HepG2 (cell line): Measurements from ENCODE around the gene PCGF6. TPM values are rescaled to one million over a fixed set of nuclear protein-coding genes. Genes with fewer than 3 reads are reported as not detected.

Experiments
- ATAC-seq: fragments of 200-7000 bp; cut with Tn5 transposase; 3 replicates; pipeline ENCODE4 v1.9.1; 2020; ENCODE audit warnings: mild to moderate bottlenecking, moderate library complexity
- BruUV-seq: library from RNA; stranded (reverse); fragments of 400-500 nt; replicated peaks from 2 replicates; lab custom pipeline; 2021; lab: Mats Ljungman, UMichigan
- CTCF ChIA-PET: fragments of 300-600 bp; formaldehyde crosslinking; extraction: SDS; loops from one replicate; lab custom pipeline; 2021; ENCODE audit warnings: low total read pairs, inconsistent platforms, low intra/inter-chr PET ratio; lab: Yijun Ruan, JAX
- POLR2A ChIA-PET: fragments of 350-600 bp; sonication (Branson Sonifier 250); formaldehyde crosslinking; loops from one replicate; lab custom pipeline; 2020; ENCODE audit warnings: antibody characterized with exemption, inconsistent platforms; lab: Yijun Ruan, JAX
- DNase-seq: peaks from one replicate; pipeline ENCODE4 v3.0.0-alpha.2; 2015; ENCODE audit warnings: low spot score
- FAIRE-seq: peaks from 3 replicates; lab custom pipeline; 2011; peaks lifted over from hg19 to GRCh38; lab: Jason Lieb, UNC
- H2AFZ ChIP-seq: one replicate; pipeline ENCODE4 v1.6.1; 2011; ENCODE audit warnings: low read length, inconsistent platforms
- H3K27ac ChIP-seq: fragments of 300-600 bp; 3 replicates; pipeline ENCODE4 v1.8.0; 2011; ENCODE audit warnings: mixed run types, mild to moderate bottlenecking, mixed read lengths, low read length, inconsistent platforms; ENCODE audit not compliant: insufficient read depth; ENCODE audit errors: extremely low read length
- H3K27me3 ChIP-seq, 2 experiments: fragments of 200-600 bp in 1 of 2; 2 replicates in 1 of 2; 3 replicates in 1 of 2; pipeline versions ENCODE4 v1.6.0 to v1.8.0; 2011; ENCODE audit warnings: low read length in 2 of 2, mild to moderate bottlenecking in 2 of 2, moderate library complexity in 2 of 2, inconsistent platforms in 1 of 2; ENCODE audit not compliant: insufficient read depth in 2 of 2, control insufficient read depth in 1 of 2
- H3K36me3 ChIP-seq, 2 experiments: fragments of 200-600 bp in 1 of 2; replicated peaks in 1 of 2; 2 replicates in 1 of 2; 3 replicates in 1 of 2; pipeline versions ENCODE4 v1.5.1 to v1.8.0; 2011; ENCODE audit warnings: low read length in 2 of 2, inconsistent platforms in 1 of 2; ENCODE audit not compliant: insufficient read depth in 2 of 2, control insufficient read depth in 1 of 2
- H3K4me1 ChIP-seq: 2 replicates; pipeline ENCODE4 v1.5.1; 2012; ENCODE audit warnings: low read length, inconsistent platforms; ENCODE audit not compliant: insufficient read depth
- H3K4me2 ChIP-seq: 2 replicates; pipeline ENCODE4 v1.6.0; 2011; ENCODE audit warnings: low read depth, low read length, inconsistent platforms
- H3K4me3 ChIP-seq, 3 experiments: fragments of 200-600 bp in 1 of 3; sonication (generic), shearing (Covaris generic) in 1 of 3; replicated peaks in 1 of 3; 2 replicates each; pipeline ENCODE4 v1.5.1; 2011 to 2016; ENCODE audit warnings: low read length in 3 of 3, inconsistent platforms in 2 of 3, low read depth in 2 of 3, mild to moderate bottlenecking in 2 of 3, control low read depth in 1 of 3, mixed read lengths in 1 of 3; ENCODE audit not compliant: insufficient read depth in 1 of 3
- H3K79me2 ChIP-seq: one replicate; pipeline ENCODE4 v1.6.1; 2011; ENCODE audit warnings: low read length, inconsistent platforms; ENCODE audit not compliant: insufficient read depth
- H3K9ac ChIP-seq: 2 replicates; pipeline ENCODE4 v1.6.0; 2011; ENCODE audit warnings: mild to moderate bottlenecking, low read depth, low read length, inconsistent platforms; ENCODE audit not compliant: insufficient read depth
- H3K9me3 ChIP-seq: 2 replicates; pipeline ENCODE4 v1.5.1; 2012; ENCODE audit warnings: mild to moderate bottlenecking, low read length
- H4K20me1 ChIP-seq: 2 replicates; pipeline ENCODE4 v1.6.0; 2011; ENCODE audit warnings: inconsistent platforms, mild to moderate bottlenecking, low read length, moderate library complexity; ENCODE audit not compliant: insufficient read depth
- NFYC ChIP-seq: IDR thresholded peaks from 2 replicates; pipeline ENCODE4 v1.6.1; 2016; ENCODE audit warnings: missing genetic modification reagents, missing compliant biosample characterization
- PITX1 ChIP-seq: sonication (generic); formaldehyde crosslinking; IDR thresholded peaks from 2 replicates; pipeline ENCODE4 v1.5.1; 2020; ENCODE audit warnings: mild to moderate bottlenecking, missing genetic modification reagents
- POLR2G ChIP-seq: fragments of 200-400 bp; formaldehyde crosslinking; IDR thresholded peaks from 2 replicates; pipeline ENCODE4 v1.6.1; 2018; ENCODE audit warnings: mild to moderate bottlenecking, low read depth, low read length, moderate library complexity
- RCOR2 ChIP-seq: IDR thresholded peaks from 2 replicates; pipeline ENCODE4 v1.6.1; 2016; ENCODE audit warnings: missing biosample characterization, missing genetic modification reagents
- SAP130 ChIP-seq: IDR thresholded peaks from 2 replicates; pipeline ENCODE4 v1.6.1; 2016; ENCODE audit warnings: low read depth
- SIX4 ChIP-seq: sonication (generic); formaldehyde crosslinking; IDR thresholded peaks from 2 replicates; pipeline ENCODE4 v1.4.0; 2020; ENCODE audit warnings: missing genetic modification reagents
- TBX3 ChIP-seq: fragments of 450-650 bp; IDR thresholded peaks from 2 replicates; pipeline ENCODE4 v1.6.1; 2017; ENCODE audit warnings: antibody characterized with exemption, mild to moderate bottlenecking, inconsistent platforms, borderline replicate concordance
- ZBTB42 ChIP-seq: sonication (generic); formaldehyde crosslinking; IDR thresholded peaks from 2 replicates; pipeline ENCODE4 v1.5.0; 2020; ENCODE audit warnings: mild to moderate bottlenecking, missing genetic modification reagents
- ZEB1 ChIP-seq: IDR thresholded peaks from 2 replicates; pipeline ENCODE4 v1.6.1; 2012; ENCODE audit warnings: mild to moderate bottlenecking, low read depth, inconsistent platforms; ENCODE audit not compliant: insufficient replicate concordance
- ZMYM3 ChIP-seq: sonication (generic); formaldehyde crosslinking; IDR thresholded peaks from 2 replicates; pipeline ENCODE4 v1.5.1; 2020; ENCODE audit warnings: mild to moderate bottlenecking, missing genetic modification reagents
- ZNF17 ChIP-seq: sonication (generic); formaldehyde crosslinking; IDR thresholded peaks from 2 replicates; pipeline ENCODE4 v1.5.0; 2020; ENCODE audit warnings: mild to moderate bottlenecking, missing genetic modification reagents
- ZNF33B ChIP-seq: sonication (generic); formaldehyde crosslinking; IDR thresholded peaks from 2 replicates; pipeline ENCODE4 v1.5.1; 2020; ENCODE audit warnings: mild to moderate bottlenecking, missing genetic modification reagents
- WGBS: methylation state at CpG from one replicate; pipeline ENCODE4 v1.1.6; 2017; ENCODE audit warnings: low lambda C conversion rate; 5-methylcytosine and 5-hydroxymethylcytosine counted together
- in situ Hi-C: cut with HindIII; loops from 2 replicates; pipeline ENCODE4 v1.10.0; 2017; ENCODE audit warnings: low pct_unique_long_range_greater_than_20kb; ENCODE audit not compliant: extremely low pct_ligation_motif_present
- intact Hi-C: fragments of 100-400 bp; cut with micrococcal nuclease; formaldehyde crosslinking; loops from one replicate; pipeline ENCODE4 v1.10.0; 2022; ENCODE audit not compliant: unreplicated experiment
- polyA plus RNA-seq, 8 experiments: library from polyadenylated mRNA; depleted of rRNA in 3 of 8; stranded (reverse) in 7 of 8; unstranded in 1 of 8; fragments of >200 nt; fragmentation: Illumina TruSeq in 4 of 8; extraction: Trizol in 4 of 8; gene quantifications; 2 replicates each; pipeline versions ENCODE4 v1.2.1 to v1.2.3, GENCODE V29; 2011 to 2016; ENCODE audit warnings: low read depth in 4 of 8, missing spikeins in 1 of 8, mixed read lengths in 1 of 8; ENCODE audit not compliant: insufficient read depth in 1 of 8
- total RNA-seq, 5 experiments: library from RNA; depleted of rRNA; stranded (reverse); fragments of >200 nt; fragmentation: Illumina TruSeq; extraction: Trizol; gene quantifications; 2 replicates each; pipeline ENCODE4 v1.2.3, GENCODE V29; 2016; ENCODE audit warnings: low read depth in 1 of 5
- TF ChIP-seq, protein P1 (sequence below): IDR thresholded peaks from 2 replicates; pipeline ENCODE4 v1.6.1; 2016; ENCODE audit warnings: missing compliant biosample characterization, missing genetic modification reagents, borderline replicate concordance
- TF ChIP-seq, protein P2 (sequence below): fragments of 450-650 bp; IDR thresholded peaks from 2 replicates; pipeline ENCODE4 v1.6.1; 2017; ENCODE audit warnings: mild to moderate bottlenecking
- TF ChIP-seq, protein P3 (sequence below): sonication (generic); formaldehyde crosslinking; IDR thresholded peaks from 2 replicates; pipeline ENCODE4 v1.5.0; 2020; ENCODE audit warnings: mild to moderate bottlenecking, missing genetic modification reagents

The PCGF6 gene
- total and polyA plus RNA-seq, 2 of the 13 experiments (the other 11 are each of a cell fraction or from before 2014, with no cell fraction given), result 5.2 to 19.4 TPM

DNA sequence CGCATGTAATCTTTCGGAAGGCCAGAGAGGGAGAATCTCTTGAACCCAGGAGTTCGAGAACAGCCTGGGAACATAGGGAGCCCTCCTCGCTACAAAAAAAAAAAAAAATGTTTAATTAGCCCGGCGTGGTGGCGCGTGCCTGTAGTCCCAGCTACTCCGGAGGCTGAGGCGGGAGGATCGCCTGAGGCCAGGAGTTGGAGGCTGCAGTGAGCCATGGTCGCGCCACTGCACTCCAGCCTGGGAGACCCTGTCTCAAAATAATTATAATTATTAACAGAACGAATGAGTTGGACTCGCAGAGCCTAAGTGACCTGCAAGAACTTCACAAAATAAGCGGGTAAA, 794 bp downstream of the PCGF6 start:
- Histone ChIP-seq H3K79me2 (peaks cover 10% of the 10 kb centered on the region), H3K9ac (peak overlapping the region; percentile 90), H3K27me3 (no peaks in the 10 kb centered on the region), H3K4me2 (peak overlapping the region; percentile 95), H2AFZ (no peak overlapping the region), H3K4me3 (peak overlapping the region; percentile 78 to 85 (median 80)), H3K27ac (peak overlapping the region; percentile 82), H3K36me3 (peaks cover 2 to 20% of the 10 kb centered on the region in 2 experiments; a peak in 3 of 5 replicates), H4K20me1 (no peaks in the 10 kb centered on the region), H3K4me1 (peaks cover 32% of the 10 kb centered on the region), H3K9me3 (no peaks in the 10 kb centered on the region)
- FAIRE-seq (no peak), ATAC-seq (no peak), DNase-seq (no peak)
- intact Hi-C loops (no loop called here), in situ Hi-C loops (no loop called here)
- POLR2A ChIA-PET, result interaction anchor here (1.2 to 2.1 kb wide), 2 partner anchors 17 to 46 kb away, joined by 6 to 18 read pairs; partner anchors contain the start of genes ATP5MK, PDCD11 and TAF5
- 27% methylated on average over 13 of the region's 16 CpGs for whole genome bisulfite sequencing
- no TSS peak for BruUV-seq
- CTCF ChIA-PET, result no interaction called here
- TF ChIP-seq SAP130 (CRISPR knock-in tag), result 0 out of 2 replicates have a peak, but pooled peaks have one; percentile 22
- TF ChIP-seq, protein P1, sequence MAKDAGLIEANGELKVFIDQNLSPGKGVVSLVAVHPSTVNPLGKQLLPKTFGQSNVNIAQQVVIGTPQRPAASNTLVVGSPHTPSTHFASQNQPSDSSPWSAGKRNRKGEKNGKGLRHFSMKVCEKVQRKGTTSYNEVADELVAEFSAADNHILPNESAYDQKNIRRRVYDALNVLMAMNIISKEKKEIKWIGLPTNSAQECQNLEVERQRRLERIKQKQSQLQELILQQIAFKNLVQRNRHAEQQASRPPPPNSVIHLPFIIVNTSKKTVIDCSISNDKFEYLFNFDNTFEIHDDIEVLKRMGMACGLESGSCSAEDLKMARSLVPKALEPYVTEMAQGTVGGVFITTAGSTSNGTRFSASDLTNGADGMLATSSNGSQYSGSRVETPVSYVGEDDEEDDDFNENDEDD, result no peak
- TF ChIP-seq, protein P2, sequence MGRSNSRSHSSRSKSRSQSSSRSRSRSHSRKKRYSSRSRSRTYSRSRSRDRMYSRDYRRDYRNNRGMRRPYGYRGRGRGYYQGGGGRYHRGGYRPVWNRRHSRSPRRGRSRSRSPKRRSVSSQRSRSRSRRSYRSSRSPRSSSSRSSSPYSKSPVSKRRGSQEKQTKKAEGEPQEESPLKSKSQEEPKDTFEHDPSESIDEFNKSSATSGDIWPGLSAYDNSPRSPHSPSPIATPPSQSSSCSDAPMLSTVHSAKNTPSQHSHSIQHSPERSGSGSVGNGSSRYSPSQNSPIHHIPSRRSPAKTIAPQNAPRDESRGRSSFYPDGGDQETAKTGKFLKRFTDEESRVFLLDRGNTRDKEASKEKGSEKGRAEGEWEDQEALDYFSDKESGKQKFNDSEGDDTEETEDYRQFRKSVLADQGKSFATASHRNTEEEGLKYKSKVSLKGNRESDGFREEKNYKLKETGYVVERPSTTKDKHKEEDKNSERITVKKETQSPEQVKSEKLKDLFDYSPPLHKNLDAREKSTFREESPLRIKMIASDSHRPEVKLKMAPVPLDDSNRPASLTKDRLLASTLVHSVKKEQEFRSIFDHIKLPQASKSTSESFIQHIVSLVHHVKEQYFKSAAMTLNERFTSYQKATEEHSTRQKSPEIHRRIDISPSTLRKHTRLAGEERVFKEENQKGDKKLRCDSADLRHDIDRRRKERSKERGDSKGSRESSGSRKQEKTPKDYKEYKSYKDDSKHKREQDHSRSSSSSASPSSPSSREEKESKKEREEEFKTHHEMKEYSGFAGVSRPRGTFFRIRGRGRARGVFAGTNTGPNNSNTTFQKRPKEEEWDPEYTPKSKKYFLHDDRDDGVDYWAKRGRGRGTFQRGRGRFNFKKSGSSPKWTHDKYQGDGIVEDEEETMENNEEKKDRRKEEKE, result no peak
- TF ChIP-seq SIX4 (CRISPR knock-in tag), result no peak
- no peak for TF ChIP-seq PITX1
- TF ChIP-seq, protein P3, sequence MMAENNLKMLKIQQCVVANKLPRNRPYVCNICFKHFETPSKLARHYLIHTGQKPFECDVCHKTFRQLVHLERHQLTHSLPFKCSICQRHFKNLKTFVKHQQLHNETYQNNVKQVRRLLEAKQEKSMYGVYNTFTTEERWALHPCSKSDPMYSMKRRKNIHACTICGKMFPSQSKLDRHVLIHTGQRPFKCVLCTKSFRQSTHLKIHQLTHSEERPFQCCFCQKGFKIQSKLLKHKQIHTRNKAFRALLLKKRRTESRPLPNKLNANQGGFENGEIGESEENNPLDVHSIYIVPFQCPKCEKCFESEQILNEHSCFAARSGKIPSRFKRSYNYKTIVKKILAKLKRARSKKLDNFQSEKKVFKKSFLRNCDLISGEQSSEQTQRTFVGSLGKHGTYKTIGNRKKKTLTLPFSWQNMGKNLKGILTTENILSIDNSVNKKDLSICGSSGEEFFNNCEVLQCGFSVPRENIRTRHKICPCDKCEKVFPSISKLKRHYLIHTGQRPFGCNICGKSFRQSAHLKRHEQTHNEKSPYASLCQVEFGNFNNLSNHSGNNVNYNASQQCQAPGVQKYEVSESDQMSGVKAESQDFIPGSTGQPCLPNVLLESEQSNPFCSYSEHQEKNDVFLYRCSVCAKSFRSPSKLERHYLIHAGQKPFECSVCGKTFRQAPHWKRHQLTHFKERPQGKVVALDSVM (CRISPR knock-in tag), result peak; percentile 100
- no peak for TF ChIP-seq TBX3
- no peak for TF ChIP-seq ZNF17 (CRISPR knock-in tag)
- 0 out of 2 replicates have a peak, but pooled peaks have one; percentile 29 for TF ChIP-seq ZBTB42 (CRISPR knock-in tag)
- TF ChIP-seq NFYC (CRISPR knock-in tag), result no peak
- TF ChIP-seq ZNF33B (CRISPR knock-in tag), result 0 out of 2 replicates have a peak, but pooled peaks have one; percentile 4
- TF ChIP-seq POLR2G, result no peak
- TF ChIP-seq ZMYM3 (CRISPR knock-in tag), result peak; percentile 83
- TF ChIP-seq RCOR2 (CRISPR knock-in tag), result peak; percentile 60; the same call in 1 of the 2 replicates
- peak; percentile 14 for TF ChIP-seq ZEB1
